B cell (primary cell): Measurements from ENCODE around the gene SYNGAP1. TPM values are rescaled to one million over a fixed set of nuclear protein-coding genes. Genes with fewer than 3 reads are reported as not detected.

ENCODE experiments used
- ATAC-seq: fragments of 200-7000 bp; cut with Tn5 transposase; one replicate; pipeline ENCODE4 v1.10.0; 2021; ENCODE audit warnings: low read depth, mild to moderate bottlenecking, moderate number of reproducible peaks, moderate library complexity
- CTCF ChIA-PET: fragments of 350-600 bp; sonication (Branson Sonifier 250); formaldehyde crosslinking; loops from one replicate; lab custom pipeline; 2021; ENCODE audit warnings: antibody characterized with exemption, inconsistent platforms; lab: Charles Lee
- POLR2A ChIA-PET: fragments of 350-600 bp; sonication (Branson Sonifier 250); formaldehyde crosslinking; loops from one replicate; lab custom pipeline; 2021; ENCODE audit warnings: antibody characterized with exemption; lab: Charles Lee
- DNase-seq: peaks from one replicate; pipeline ENCODE4 v3.0.0; 2013
- H2AFZ ChIP-seq: 2 replicates; pipeline ENCODE4 v1.6.1; 2012; ENCODE audit warnings: mild to moderate bottlenecking, low read depth, low read length; ENCODE audit not compliant: insufficient read depth, poor library complexity, severe bottlenecking
- H3K27ac ChIP-seq, 2 donors: 1 replicate in 1 of 2; 2 replicates in 1 of 2; pipeline ENCODE4 v1.5.1; 2012 to 2013; ENCODE audit warnings: low read length in 2 of 2, mild to moderate bottlenecking in 2 of 2, moderate library complexity in 1 of 2
- H3K27me3 ChIP-seq, 4 experiments: fragments of 200-600 bp in 1 of 4; sonication (generic) in 1 of 4; replicated peaks in 1 of 4; 1 replicate in 2 of 4; 2 replicates in 2 of 4; pipeline versions ENCODE4 v1.6.1 to v1.7.0; 2013 to 2016; ENCODE audit warnings: low read length in 3 of 4, mild to moderate bottlenecking in 2 of 4, mixed read lengths in 1 of 4, moderate library complexity in 1 of 4; ENCODE audit not compliant: insufficient read depth in 4 of 4, control insufficient read depth in 3 of 4; ENCODE audit errors: control extremely low read depth in 1 of 4
- H3K36me3 ChIP-seq, 2 experiments: replicated peaks in 1 of 2; 1 replicate in 1 of 2; 2 replicates in 1 of 2; pipeline versions ENCODE4 v1.6.1 to v1.7.1; 2013; ENCODE audit warnings: low read length in 1 of 2; ENCODE audit not compliant: insufficient read depth in 2 of 2, control insufficient read depth in 1 of 2; ENCODE audit errors: control extremely low read depth in 1 of 2, extremely low read depth in 1 of 2
- H3K4me1 ChIP-seq, 2 donors: fragments of 200-600 bp in 1 of 2; sonication (generic) in 1 of 2; 1 replicate in 1 of 2; 2 replicates in 1 of 2; pipeline versions ENCODE4 v1.5.1 to v1.6.1; 2013 to 2017; ENCODE audit warnings: low read length in 2 of 2; ENCODE audit not compliant: control insufficient read depth in 2 of 2, insufficient read depth in 2 of 2
- H3K4me2 ChIP-seq: replicated peaks from 2 replicates; pipeline ENCODE3; 2012; ENCODE audit warnings: mild to moderate bottlenecking, low read depth, low read length; ENCODE audit not compliant: poor library complexity, severe bottlenecking
- H3K4me3 ChIP-seq, 5 experiments: fragments of 200-600 bp in 1 of 5; sonication (generic) in 1 of 5; 1 replicate in 3 of 5; 2 replicates in 2 of 5; pipeline versions ENCODE4 v1.5.1 to v1.7.0; 2011 to 2016; ENCODE audit warnings: low read length in 4 of 5, mild to moderate bottlenecking in 4 of 5, low read depth in 2 of 5, control low read depth in 1 of 5, moderate library complexity in 1 of 5; ENCODE audit not compliant: insufficient read depth in 1 of 5; ENCODE audit errors: control extremely low read depth in 1 of 5, extremely low read depth in 1 of 5
- H3K79me2 ChIP-seq: fragments of 200-600 bp; sonication (generic); one replicate; pipeline ENCODE4 v1.6.0; 2016; ENCODE audit warnings: low read length; ENCODE audit not compliant: control insufficient read depth, insufficient read depth
- H3K9ac ChIP-seq: fragments of 200-600 bp; sonication (generic); 2 replicates; pipeline ENCODE4 v1.6.1; 2017; ENCODE audit warnings: mild to moderate bottlenecking, low read length, moderate library complexity
- H3K9me3 ChIP-seq, 3 donors: one replicate each; pipeline versions ENCODE4 v1.6.1 to v1.7.1; 2013; ENCODE audit warnings: low read length in 2 of 3; ENCODE audit not compliant: control insufficient read depth in 2 of 3, insufficient read depth in 1 of 3; ENCODE audit errors: control extremely low read depth in 1 of 3
- H4K20me1 ChIP-seq: 2 replicates; pipeline ENCODE4 v1.6.0; 2012; ENCODE audit warnings: mild to moderate bottlenecking, low read length; ENCODE audit not compliant: insufficient read depth, control insufficient read depth, poor library complexity, severe bottlenecking
- H3K27ac Mint-ChIP-seq: one replicate; pipeline ENCODE4 v1.8.0; 2021; ENCODE audit warnings: mixed read lengths
- H3K27me3 Mint-ChIP-seq: one replicate; pipeline ENCODE4 v1.8.0; 2021; ENCODE audit warnings: mixed read lengths
- H3K4me1 Mint-ChIP-seq: one replicate; pipeline ENCODE4 v1.8.0; 2021; ENCODE audit warnings: mixed read lengths
- H3K4me3 Mint-ChIP-seq: one replicate; pipeline ENCODE4 v1.8.0; 2021; ENCODE audit warnings: mixed read lengths
- H3K9me3 Mint-ChIP-seq: one replicate; pipeline ENCODE4 v1.8.0; 2022; ENCODE audit warnings: mixed read lengths; ENCODE audit not compliant: insufficient read depth
- CTCF ChIP-seq: fragments of 200-600 bp; IDR thresholded peaks from one replicate; pipeline ENCODE4 v1.8.0; 2022; ENCODE audit warnings: antibody characterized with exemption, mild to moderate bottlenecking
- EZH2 ChIP-seq: IDR thresholded peaks from 2 replicates; pipeline ENCODE4 v1.6.1; 2012; ENCODE audit warnings: borderline replicate concordance, low read depth, mild to moderate bottlenecking, moderate library complexity, low read length; ENCODE audit not compliant: insufficient read depth, poor library complexity, severe bottlenecking
- WGBS: methylation state at CpG from one replicate; pipeline ENCODE4 v1.1.5; 2013; ENCODE audit warnings: missing lambda C conversion rate; ENCODE audit not compliant: insufficient coverage; 5-methylcytosine and 5-hydroxymethylcytosine counted together
- intact Hi-C: fragments of 100-400 bp; cut with micrococcal nuclease; formaldehyde crosslinking; loops from one replicate; pipeline ENCODE4 v1.10.0; 2022
- polyA plus RNA-seq: library from polyadenylated mRNA; depleted of rRNA; stranded (reverse); fragments of >200 nt; gene quantifications from 2 replicates; pipeline ENCODE4 v1.2.3, GENCODE V29; 2012
- total RNA-seq, 2 donors: library from RNA; stranded (reverse); fragments of 120-200 nt in 1 of 2; gene quantifications; 1 replicate in 1 of 2; 2 replicates in 1 of 2; pipeline versions ENCODE4 v1.2.3 to v1.2.4, GENCODE V29; 2013 to 2022

The SYNGAP1 gene
- total and polyA plus RNA-seq, 2 donors (not counting 1 experiment from before 2014, with no cell fraction given), result 18.6 to 43.0 TPM

DNA sequence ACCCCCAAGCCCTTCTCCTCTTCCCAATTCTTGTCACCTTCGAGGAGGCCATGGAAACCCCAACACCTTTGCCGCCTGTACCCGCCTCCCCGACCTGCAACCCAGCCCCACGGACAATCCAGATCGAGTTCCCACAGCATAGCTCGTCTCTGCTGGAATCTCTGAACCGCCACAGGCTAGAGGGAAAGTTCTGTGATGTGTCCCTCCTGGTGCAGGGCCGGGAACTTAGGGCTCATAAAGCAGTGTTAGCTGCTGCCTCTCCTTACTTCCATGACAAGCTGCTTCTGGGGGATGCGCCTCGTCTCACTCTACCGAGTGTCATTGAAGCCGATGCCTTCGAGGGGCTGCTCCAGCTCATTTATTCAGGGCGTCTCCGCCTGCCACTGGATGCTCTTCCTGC, 35.2 kb downstream of the SYNGAP1 start:
- CTCF ChIA-PET, result interaction anchor here (0.8 to 2.1 kb wide), 9 partner anchors 20 to 152 kb away, joined by 3 to 8 read pairs (median 4); no protein-coding TSS in a partner anchor
- DNase-seq (no peak), ATAC-seq (no peak)
- POLR2A ChIA-PET, result interaction anchor here (0.5 to 1.8 kb wide), 7 partner anchors 29 to 183 kb away, joined by 3 to 7 read pairs (median 3); partner anchors contain the start of genes CUTA, RPS18, VPS52 and ZBTB22
- Histone ChIP-seq H3K4me1 (peaks cover 12 to 21% of the 10 kb centered on the region in 2 donors), H3K4me3 (peak overlapping the region in 4 of 5 experiments; percentile 77 to 94 (median 82)), H2AFZ (peak overlapping the region; percentile 88), H3K36me3 (peaks cover 0 to 3% of the 10 kb centered on the region in 2 experiments), H3K27me3 (no peaks in the 10 kb centered on the region), H4K20me1 (peaks cover 4% of the 10 kb centered on the region), H3K9ac (peak overlapping the region; percentile 79), H3K79me2 (peaks cover 40% of the 10 kb centered on the region), H3K27ac (peak overlapping the region in 1 of 2 donors; percentile 84), H3K9me3 (no peaks in the 10 kb centered on the region), H3K4me2 (peak overlapping the region; percentile 92)
- H3K27me3 Mint-ChIP-seq, result no peaks in the 10 kb centered on the region
- 78% methylated on average over 12 of the region's 16 CpGs for WGBS
- peak overlapping the region; percentile 99 for H3K4me3 Mint-ChIP-seq
- intact Hi-C loops, result no loop called here
- H3K27ac Mint-ChIP-seq, result peak overlapping the region; percentile 93
- H3K9me3 Mint-ChIP-seq, result no peaks in the 10 kb centered on the region
- TF ChIP-seq CTCF (no peak), EZH2 (no peak)
- H3K4me1 Mint-ChIP-seq, result peaks cover 32% of the 10 kb centered on the region

DNA sequence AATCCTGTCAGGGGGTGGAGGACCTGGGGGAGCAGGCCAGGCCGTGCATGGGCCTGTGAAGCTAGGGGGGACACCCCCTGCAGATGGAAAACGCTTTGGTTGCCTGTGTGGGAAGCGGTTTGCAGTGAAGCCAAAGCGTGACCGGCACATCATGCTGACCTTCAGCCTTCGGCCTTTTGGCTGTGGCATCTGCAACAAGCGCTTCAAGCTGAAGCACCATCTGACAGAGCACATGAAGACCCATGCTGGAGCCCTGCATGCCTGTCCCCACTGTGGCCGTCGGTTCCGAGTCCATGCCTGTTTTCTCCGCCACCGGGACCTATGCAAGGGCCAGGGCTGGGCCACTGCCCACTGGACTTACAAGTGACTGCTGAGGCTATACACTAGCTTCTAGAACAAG, 36.3 kb downstream of the SYNGAP1 start:
- Mint-ChIP-seq H3K4me3 (peak overlapping the region; percentile 64), H3K9me3 (no peaks in the 10 kb centered on the region), H3K4me1 (peaks cover 32% of the 10 kb centered on the region), H3K27ac (no peak overlapping the region), H3K27me3 (no peaks in the 10 kb centered on the region)
- no peaks in the 10 kb centered on the region for H3K27me3 ChIP-seq
- H3K79me2 ChIP-seq, result peaks cover 40% of the 10 kb centered on the region
- CTCF ChIA-PET, result no interaction called here
- no peaks in the 10 kb centered on the region for H3K9me3 ChIP-seq
- no peak overlapping the region for H3K4me2 ChIP-seq
- intact Hi-C loops, result no loop called here
- over 99% methylated on average over 12 of the region's 12 CpGs for WGBS
- POLR2A ChIA-PET, result no interaction called here
- peaks cover 12 to 21% of the 10 kb centered on the region in 2 donors for H3K4me1 ChIP-seq
- peaks cover 4% of the 10 kb centered on the region for H4K20me1 ChIP-seq
- no peak for ATAC-seq
- H3K9ac ChIP-seq, result no peak overlapping the region
- no peak for DNase-seq
- peaks cover 0 to 3% of the 10 kb centered on the region in 2 experiments for H3K36me3 ChIP-seq
- H2AFZ ChIP-seq, result no peak overlapping the region
- TF ChIP-seq CTCF (no peak), EZH2 (no peak)
- H3K27ac ChIP-seq, result no peak overlapping the region
- no peak overlapping the region for H3K4me3 ChIP-seq
